ENCODE data around the gene TMC2.

- TF ChIP-seq CTCF (IDR thresholded peaks at IDR 0.05; ENCODE audit: insufficient read depth, low read length, poor library complexity, severe bottlenecking) (no peak), EZH2phosphoT487 (conservative IDR thresholded peaks at IDR 0.05; ENCODE audit: low read length) (no peak)
These were observed 6.0 kb downstream of the TMC2 start for GRCh38 chr20:2542361-2542760.
